Fibroblast of lung (primary cell): ENCODE measurements around the gene DEDD2. TPM values are rescaled to one million over a fixed set of nuclear protein-coding genes. Genes with fewer than 3 reads are reported as not detected.
A peak's percentile ranks its signal among the peaks of the same experiment; 100 is the strongest.

ENCODE experiments used
- DNase-seq, 2 donors: peaks; one replicate each; pipeline versions ENCODE4 v3.0.0 to v3.0.0-alpha.2; 2010; ENCODE audit warnings: low read depth in 2 of 2
- H2AFZ ChIP-seq: 2 replicates; pipeline ENCODE4 v1.5.1; 2012; ENCODE audit warnings: low read length, control low read depth, inconsistent platforms
- H3K27ac ChIP-seq: 2 replicates; pipeline ENCODE4 v1.5.1; 2011; ENCODE audit warnings: low read length, control low read depth; ENCODE audit not compliant: insufficient read depth
- H3K27me3 ChIP-seq: 2 replicates; pipeline ENCODE4 v1.5.1; 2011; ENCODE audit warnings: mild to moderate bottlenecking, low read length; ENCODE audit not compliant: control insufficient read depth, insufficient read depth
- H3K36me3 ChIP-seq: 2 replicates; pipeline ENCODE4 v1.5.1; 2011; ENCODE audit warnings: low read length; ENCODE audit not compliant: control insufficient read depth, insufficient read depth
- H3K4me1 ChIP-seq: 2 replicates; pipeline ENCODE4 v1.5.1; 2011; ENCODE audit warnings: low read length; ENCODE audit not compliant: control insufficient read depth, insufficient read depth; ENCODE audit errors: extremely low read depth
- H3K4me2 ChIP-seq: 2 replicates; pipeline ENCODE4 v1.5.1; 2011; ENCODE audit warnings: low read length, control low read depth; ENCODE audit not compliant: insufficient read depth; ENCODE audit errors: extremely low read depth
- H3K4me3 ChIP-seq, 4 experiments: fragments of 200-600 bp in 1 of 4; sonication (generic) in 1 of 4; replicated peaks in 1 of 4; 2 replicates each; pipeline ENCODE4 v1.5.1; 2011 to 2016; ENCODE audit warnings: low read length in 4 of 4, low read depth in 3 of 4, mild to moderate bottlenecking in 3 of 4, control low read depth in 2 of 4, inconsistent platforms in 1 of 4, mixed read lengths in 1 of 4; ENCODE audit not compliant: insufficient read depth in 1 of 4; ENCODE audit errors: control extremely low read depth in 1 of 4
- H3K79me2 ChIP-seq: 2 replicates; pipeline ENCODE4 v1.5.1; 2012; ENCODE audit warnings: mild to moderate bottlenecking, low read length, inconsistent platforms; ENCODE audit not compliant: control insufficient read depth, insufficient read depth
- H3K9ac ChIP-seq: 2 replicates; pipeline ENCODE4 v1.5.1; 2011; ENCODE audit warnings: mild to moderate bottlenecking, low read length, control low read depth; ENCODE audit not compliant: insufficient read depth
- H3K9me3 ChIP-seq: 2 replicates; pipeline ENCODE4 v1.5.1; 2012; ENCODE audit warnings: low read depth, low read length; ENCODE audit not compliant: control insufficient read depth, insufficient read depth
- H4K20me1 ChIP-seq: 2 replicates; pipeline ENCODE4 v1.5.1; 2011; ENCODE audit warnings: low read length; ENCODE audit not compliant: control insufficient read depth, insufficient read depth; ENCODE audit errors: extremely low read depth
- EZH2 ChIP-seq: IDR thresholded peaks from 2 replicates; pipeline ENCODE4 v1.5.1; 2012; ENCODE audit warnings: low read length, control low read depth, mild to moderate bottlenecking; ENCODE audit errors: missing control alignments
- polyA plus RNA-seq, 2 donors: library from polyadenylated mRNA; depleted of rRNA in 1 of 2; stranded (reverse) in 1 of 2; unstranded in 1 of 2; fragments of >200 nt; gene quantifications; 2 replicates each; pipeline ENCODE4 v1.2.1, GENCODE V29; 2011 to 2012; ENCODE audit warnings: missing spikeins in 1 of 2
- total RNA-seq: library from RNA; depleted of rRNA; stranded (reverse); fragments of >200 nt; gene quantifications from 2 replicates; pipeline ENCODE4 v1.2.1, GENCODE V29; 2014
- TF ChIP-seq, protein P1 (sequence below), 2 donors: IDR thresholded peaks in 1 of 2; conservative IDR thresholded peaks in 1 of 2; 1 replicate in 1 of 2; 2 replicates in 1 of 2; pipeline ENCODE4 v1.5.1; 2011 to 2012; ENCODE audit warnings: low read length in 2 of 2, control low read depth in 1 of 2, inconsistent platforms in 1 of 2, low read depth in 1 of 2, mild to moderate bottlenecking in 1 of 2

The DEDD2 gene
- total and polyA plus RNA-seq, 2 donors (not counting 1 experiment from before 2014, with no cell fraction given), result 10.0 to 17.8 TPM

- TF ChIP-seq, protein P1, sequence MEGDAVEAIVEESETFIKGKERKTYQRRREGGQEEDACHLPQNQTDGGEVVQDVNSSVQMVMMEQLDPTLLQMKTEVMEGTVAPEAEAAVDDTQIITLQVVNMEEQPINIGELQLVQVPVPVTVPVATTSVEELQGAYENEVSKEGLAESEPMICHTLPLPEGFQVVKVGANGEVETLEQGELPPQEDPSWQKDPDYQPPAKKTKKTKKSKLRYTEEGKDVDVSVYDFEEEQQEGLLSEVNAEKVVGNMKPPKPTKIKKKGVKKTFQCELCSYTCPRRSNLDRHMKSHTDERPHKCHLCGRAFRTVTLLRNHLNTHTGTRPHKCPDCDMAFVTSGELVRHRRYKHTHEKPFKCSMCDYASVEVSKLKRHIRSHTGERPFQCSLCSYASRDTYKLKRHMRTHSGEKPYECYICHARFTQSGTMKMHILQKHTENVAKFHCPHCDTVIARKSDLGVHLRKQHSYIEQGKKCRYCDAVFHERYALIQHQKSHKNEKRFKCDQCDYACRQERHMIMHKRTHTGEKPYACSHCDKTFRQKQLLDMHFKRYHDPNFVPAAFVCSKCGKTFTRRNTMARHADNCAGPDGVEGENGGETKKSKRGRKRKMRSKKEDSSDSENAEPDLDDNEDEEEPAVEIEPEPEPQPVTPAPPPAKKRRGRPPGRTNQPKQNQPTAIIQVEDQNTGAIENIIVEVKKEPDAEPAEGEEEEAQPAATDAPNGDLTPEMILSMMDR (conservative IDR thresholded peaks at IDR 0.05 in 1 of 2, IDR thresholded peaks at IDR 0.05 in 1 of 2; ENCODE audit: low read depth in 1 of 2, low read length in 2 of 2), result no peak
- TF ChIP-seq EZH2, result no peak
- Histone ChIP-seq H3K4me3 (no peak overlapping the region), H3K9ac (no peak overlapping the region), H3K9me3 (no peaks in the 10 kb centered on the region), H3K79me2 (peaks cover 32% of the 10 kb centered on the region), H3K27me3 (no peaks in the 10 kb centered on the region), H3K36me3 (peaks cover 11% of the 10 kb centered on the region), H3K4me1 (no peaks in the 10 kb centered on the region), H2AFZ (no peak overlapping the region), H3K4me2 (peak overlapping the region; percentile 19), H3K27ac (no peak overlapping the region), H4K20me1 (no peaks in the 10 kb centered on the region)
- DNase-seq, result no peak
Measured at GRCh38 chr19:42239544-42240220, 22.2 kb upstream of the DEDD2 start.

DNA sequence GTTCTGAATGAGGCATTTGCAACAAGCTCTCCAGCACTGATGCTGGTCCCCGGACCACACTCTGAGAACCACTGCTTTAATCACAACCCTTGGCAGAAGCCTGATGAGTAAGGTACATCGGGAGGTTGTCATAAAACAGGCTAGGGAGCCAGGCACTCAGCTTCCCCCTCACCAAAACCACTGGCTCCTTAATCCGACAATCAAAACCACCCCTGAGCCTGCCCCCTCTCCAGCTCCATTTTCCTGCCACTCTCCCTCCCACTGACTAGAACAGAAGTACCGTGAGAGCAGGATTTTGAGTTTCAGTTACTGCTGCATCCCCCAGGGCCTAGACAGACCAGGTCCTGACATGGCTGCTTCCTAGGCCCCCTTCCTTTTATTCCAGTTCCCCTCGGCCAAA lies 17.7 kb upstream of the DEDD2 start:
- TF ChIP-seq EZH2, result no peak
- TF ChIP-seq, protein P1 (conservative IDR thresholded peaks at IDR 0.05 in 1 of 2, IDR thresholded peaks at IDR 0.05 in 1 of 2; ENCODE audit: low read depth in 1 of 2, low read length in 2 of 2), result no peak
- H3K79me2 ChIP-seq, result peaks cover 15% of the 10 kb centered on the region
- H3K27ac ChIP-seq, result no peak overlapping the region
- H3K36me3 ChIP-seq, result peaks cover 33% of the 10 kb centered on the region
- no peaks in the 10 kb centered on the region for H3K9me3 ChIP-seq
- H3K9ac ChIP-seq, result no peak overlapping the region
- H2AFZ ChIP-seq, result no peak overlapping the region
- H4K20me1 ChIP-seq, result no peaks in the 10 kb centered on the region
- H3K4me3 ChIP-seq, result no peak overlapping the region
- no peaks in the 10 kb centered on the region for H3K4me1 ChIP-seq
- no peaks in the 10 kb centered on the region for H3K27me3 ChIP-seq
- no peak overlapping the region for H3K4me2 ChIP-seq
- DNase-seq, result no peak

DNA sequence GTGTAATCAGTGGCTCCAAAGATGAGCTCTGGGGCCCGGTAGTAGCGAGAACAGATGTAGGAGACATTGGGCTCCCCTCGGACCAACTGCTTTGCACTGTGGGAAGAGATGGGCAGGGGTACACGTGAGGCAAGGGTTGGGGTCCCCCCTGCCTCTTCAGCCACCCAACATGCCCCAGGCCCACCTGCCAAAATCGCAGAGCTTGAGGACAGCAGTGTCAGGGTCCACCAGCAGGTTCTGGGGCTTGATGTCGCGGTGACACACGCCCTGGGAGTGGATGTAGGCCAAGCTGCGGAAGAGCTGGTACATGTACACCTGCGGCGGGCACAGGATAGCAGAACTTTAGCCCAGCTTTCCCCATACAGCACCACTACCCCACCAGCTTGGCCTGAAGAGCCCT lies 16.9 kb upstream of the DEDD2 start:
- no peak for DNase-seq
- Histone ChIP-seq H3K27me3 (no peaks in the 10 kb centered on the region), H3K9me3 (no peaks in the 10 kb centered on the region), H4K20me1 (no peaks in the 10 kb centered on the region), H3K27ac (no peak overlapping the region), H3K4me1 (no peaks in the 10 kb centered on the region), H3K4me3 (no peak overlapping the region), H2AFZ (no peak overlapping the region), H3K36me3 (peaks cover 39% of the 10 kb centered on the region), H3K4me2 (no peak overlapping the region), H3K79me2 (peaks cover 7% of the 10 kb centered on the region), H3K9ac (no peak overlapping the region)
- TF ChIP-seq, protein P1 (conservative IDR thresholded peaks at IDR 0.05 in 1 of 2, IDR thresholded peaks at IDR 0.05 in 1 of 2; ENCODE audit: low read depth in 1 of 2, low read length in 2 of 2), result no peak
- no peak for TF ChIP-seq EZH2
